ENCODE results near the gene SGCG. TPM values are rescaled to one million over a fixed set of nuclear protein-coding genes. Genes with fewer than 3 reads are reported as not detected.
A peak's percentile ranks its signal among the peaks of the same experiment; 100 is the strongest.
"Not testable (repeated sequence)": the region's sequence is repeated elsewhere in the genome, so short reads cannot be mapped to it uniquely, and the experiment has no call there.

Gene SGCG
- total RNA-seq, 1 donor = 2.1 TPM

GRCh38 chr13:23203516-23203915 is 22.7 kb downstream of the SGCG start:
- no peak for TF ChIP-seq CTCF (IDR thresholded peaks at IDR 0.05; ENCODE audit: insufficient read depth, low read length)
- DNase-seq (ENCODE audit: low read depth) = no peak
- no peak overlapping the region for H3K4me3 ChIP-seq (ENCODE audit: low read depth, low read length)

DNA sequence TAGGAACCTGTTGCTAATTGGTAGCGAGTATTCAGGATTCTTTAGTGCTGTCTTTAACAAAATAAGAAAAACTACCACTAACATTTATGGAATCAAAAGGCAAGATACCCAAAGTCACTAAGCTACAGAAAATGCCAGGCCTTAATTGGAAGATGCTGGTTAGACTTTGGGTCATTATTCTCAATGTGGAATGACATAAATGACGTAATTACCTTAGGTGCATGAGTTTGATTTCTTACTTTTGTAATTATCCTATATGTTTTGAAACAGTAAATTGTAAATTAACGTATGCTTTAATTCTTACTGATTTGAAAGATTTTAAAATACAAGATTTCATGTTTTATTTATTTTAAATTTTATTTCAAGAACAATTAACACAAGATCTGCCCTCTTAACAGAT is 25.0 kb downstream of the SGCG start:
- no peak for DNase-seq (ENCODE audit: low read depth)
- H3K4me3 ChIP-seq (ENCODE audit: low read depth, low read length) = no peak overlapping the region
- TF ChIP-seq CTCF (IDR thresholded peaks at IDR 0.05; ENCODE audit: insufficient read depth, low read length) = no peak

DNA sequence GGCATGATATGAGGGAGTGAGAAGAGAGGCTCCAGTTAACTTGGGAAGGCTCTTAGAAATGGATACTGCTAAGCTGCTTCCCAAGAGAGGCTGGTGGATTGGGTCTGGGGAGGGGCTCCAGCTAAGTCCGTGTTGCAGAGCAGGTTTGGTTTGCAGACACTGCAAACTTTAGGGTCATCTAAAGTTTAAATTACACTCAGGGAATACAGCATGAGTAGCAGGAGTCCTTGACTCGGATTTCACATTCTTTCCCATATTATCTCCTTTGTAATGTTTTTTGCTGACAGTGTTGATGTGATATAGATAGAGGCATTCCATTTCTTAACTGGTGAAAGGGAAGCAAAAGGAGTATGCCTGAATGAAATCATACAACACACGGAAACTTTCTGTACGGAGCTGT is 31.9 kb downstream of the SGCG start:
- peak; percentile 1 for DNase-seq (ENCODE audit: low read depth)
- H3K4me3 ChIP-seq (ENCODE audit: low read depth, low read length) = no peak overlapping the region
- TF ChIP-seq CTCF (IDR thresholded peaks at IDR 0.05; ENCODE audit: insufficient read depth, low read length) = no peak

- H3K4me3 ChIP-seq (ENCODE audit: low read depth, low read length) = no peak overlapping the region
- no peak for DNase-seq (ENCODE audit: low read depth)
- no peak for TF ChIP-seq CTCF (IDR thresholded peaks at IDR 0.05; ENCODE audit: insufficient read depth, low read length)
These were observed 50.5 kb downstream of the SGCG start for GRCh38 chr13:23231241-23231640.

DNA sequence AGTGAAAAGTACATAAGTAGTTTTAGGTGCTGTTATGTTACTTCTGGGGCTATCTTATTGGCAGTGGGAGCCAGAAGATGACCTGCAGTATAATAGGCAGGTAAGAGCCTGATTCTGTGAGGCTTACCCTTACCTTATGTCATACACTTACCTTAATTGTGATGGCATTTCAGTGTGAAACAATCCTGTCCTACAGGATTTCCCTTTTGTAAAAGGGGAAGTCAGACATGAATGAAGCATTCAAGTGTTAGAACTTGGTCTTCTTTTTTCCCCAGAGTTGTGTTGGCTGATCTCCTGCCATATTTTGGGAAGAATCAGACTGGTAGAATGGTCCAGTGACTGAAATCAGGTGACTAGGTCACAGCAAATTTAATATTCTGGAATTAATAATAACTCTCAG is 55.2 kb downstream of the SGCG start:
- no peak overlapping the region for H3K4me3 ChIP-seq (ENCODE audit: low read depth, low read length)
- no peak for DNase-seq (ENCODE audit: low read depth)
- no peak for TF ChIP-seq CTCF (IDR thresholded peaks at IDR 0.05; ENCODE audit: insufficient read depth, low read length)

- no peak for DNase-seq (ENCODE audit: low read depth)
- no peak overlapping the region for H3K4me3 ChIP-seq (ENCODE audit: low read depth, low read length)
- TF ChIP-seq CTCF (IDR thresholded peaks at IDR 0.05; ENCODE audit: insufficient read depth, low read length) = no peak
These were observed 62.3 kb downstream of the SGCG start for GRCh38 chr13:23243066-23243465.

- DNase-seq (ENCODE audit: low read depth); H3K4me3 ChIP-seq (ENCODE audit: low read depth, low read length): not testable (repeated sequence)
These were observed 67.6 kb downstream of the SGCG start for GRCh38 chr13:23248410-23248809.
